Right lobe of liver (tissue), 4 donors: ENCODE results near the gene DDIT3.

Source experiments
- POLR2A ChIP-seq: fragments of 450-650 bp; IDR thresholded peaks from one replicate; pipeline ENCODE4 v1.6.1; 2017; ENCODE audit warnings: antibody characterized with exemption, mild to moderate bottlenecking
- TF ChIP-seq, protein P1 (sequence below), 4 donors: fragments of 200-600 bp in 3 of 4; fragments of 450-650 bp in 1 of 4; IDR thresholded peaks; one replicate each; pipeline versions ENCODE4 v1.5.1 to v1.8.0; 2016 to 2022; ENCODE audit warnings: antibody characterized with exemption in 4 of 4, mild to moderate bottlenecking in 2 of 4
- donor health status: DM: no; HTN: no; CAD: no.
- donor health status: DM: no; HTN: no; CAD: no.
- donor health status: DM: no; HTN: yes; CAD: no.

DNA sequence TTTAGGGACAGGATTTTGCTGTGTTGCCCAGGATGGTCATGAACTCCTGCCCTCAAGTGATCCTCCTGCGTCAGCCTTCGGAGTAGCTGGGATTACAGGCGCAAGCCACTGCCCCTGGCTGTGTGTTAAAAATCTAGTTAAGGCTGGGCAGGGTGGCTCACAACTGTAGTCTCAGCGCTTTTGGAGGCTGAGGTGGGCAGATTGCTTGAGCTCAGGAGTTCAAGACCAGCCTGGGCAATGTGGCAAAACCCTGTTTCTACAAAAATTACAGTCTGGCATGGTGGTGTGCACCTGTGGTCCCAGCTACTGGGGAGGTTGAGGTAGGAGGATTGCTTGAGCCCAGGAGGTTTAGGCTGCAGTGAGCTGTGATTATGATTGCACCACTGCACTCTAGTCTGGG is 9.2 kb downstream of the DDIT3 start:
- TF ChIP-seq POLR2A = no peak
- TF ChIP-seq, protein P1, sequence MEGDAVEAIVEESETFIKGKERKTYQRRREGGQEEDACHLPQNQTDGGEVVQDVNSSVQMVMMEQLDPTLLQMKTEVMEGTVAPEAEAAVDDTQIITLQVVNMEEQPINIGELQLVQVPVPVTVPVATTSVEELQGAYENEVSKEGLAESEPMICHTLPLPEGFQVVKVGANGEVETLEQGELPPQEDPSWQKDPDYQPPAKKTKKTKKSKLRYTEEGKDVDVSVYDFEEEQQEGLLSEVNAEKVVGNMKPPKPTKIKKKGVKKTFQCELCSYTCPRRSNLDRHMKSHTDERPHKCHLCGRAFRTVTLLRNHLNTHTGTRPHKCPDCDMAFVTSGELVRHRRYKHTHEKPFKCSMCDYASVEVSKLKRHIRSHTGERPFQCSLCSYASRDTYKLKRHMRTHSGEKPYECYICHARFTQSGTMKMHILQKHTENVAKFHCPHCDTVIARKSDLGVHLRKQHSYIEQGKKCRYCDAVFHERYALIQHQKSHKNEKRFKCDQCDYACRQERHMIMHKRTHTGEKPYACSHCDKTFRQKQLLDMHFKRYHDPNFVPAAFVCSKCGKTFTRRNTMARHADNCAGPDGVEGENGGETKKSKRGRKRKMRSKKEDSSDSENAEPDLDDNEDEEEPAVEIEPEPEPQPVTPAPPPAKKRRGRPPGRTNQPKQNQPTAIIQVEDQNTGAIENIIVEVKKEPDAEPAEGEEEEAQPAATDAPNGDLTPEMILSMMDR (IDR thresholded peaks at IDR 0.05) = no peak
